Fibroblast of the aortic adventitia (primary cell): ENCODE measurements around the gene CHAD. TPM values are rescaled to one million over a fixed set of nuclear protein-coding genes. Genes with fewer than 3 reads are reported as not detected.

ENCODE experiments used
- DNase-seq: peaks from one replicate; pipeline ENCODE4 v3.0.0-alpha.2; 2010; ENCODE audit warnings: low read depth
- H3K4me3 ChIP-seq: 2 replicates; pipeline ENCODE4 v1.5.1; 2011; ENCODE audit warnings: low read depth, mild to moderate bottlenecking, control low read depth, low read length, moderate library complexity
- total RNA-seq: library from RNA; depleted of rRNA; stranded (reverse); fragments of >200 nt; gene quantifications from 2 replicates; pipeline ENCODE4 v1.2.3, GENCODE V29; 2012; ENCODE audit warnings: low replicate concordance
- TF ChIP-seq, protein P1 (sequence below): IDR thresholded peaks from 2 replicates; pipeline ENCODE4 v1.5.1; 2011; ENCODE audit warnings: mild to moderate bottlenecking, low read length, control low read depth, inconsistent platforms; ENCODE audit not compliant: insufficient read depth

CHAD gene
- total RNA-seq, 1 donor: not detected

- no peak overlapping the region for H3K4me3 ChIP-seq
- TF ChIP-seq, protein P1, sequence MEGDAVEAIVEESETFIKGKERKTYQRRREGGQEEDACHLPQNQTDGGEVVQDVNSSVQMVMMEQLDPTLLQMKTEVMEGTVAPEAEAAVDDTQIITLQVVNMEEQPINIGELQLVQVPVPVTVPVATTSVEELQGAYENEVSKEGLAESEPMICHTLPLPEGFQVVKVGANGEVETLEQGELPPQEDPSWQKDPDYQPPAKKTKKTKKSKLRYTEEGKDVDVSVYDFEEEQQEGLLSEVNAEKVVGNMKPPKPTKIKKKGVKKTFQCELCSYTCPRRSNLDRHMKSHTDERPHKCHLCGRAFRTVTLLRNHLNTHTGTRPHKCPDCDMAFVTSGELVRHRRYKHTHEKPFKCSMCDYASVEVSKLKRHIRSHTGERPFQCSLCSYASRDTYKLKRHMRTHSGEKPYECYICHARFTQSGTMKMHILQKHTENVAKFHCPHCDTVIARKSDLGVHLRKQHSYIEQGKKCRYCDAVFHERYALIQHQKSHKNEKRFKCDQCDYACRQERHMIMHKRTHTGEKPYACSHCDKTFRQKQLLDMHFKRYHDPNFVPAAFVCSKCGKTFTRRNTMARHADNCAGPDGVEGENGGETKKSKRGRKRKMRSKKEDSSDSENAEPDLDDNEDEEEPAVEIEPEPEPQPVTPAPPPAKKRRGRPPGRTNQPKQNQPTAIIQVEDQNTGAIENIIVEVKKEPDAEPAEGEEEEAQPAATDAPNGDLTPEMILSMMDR: no peak
- DNase-seq: no peak
These were observed 9.7 kb downstream of the CHAD start for GRCh38 chr17:50458701-50459676.

GRCh38 chr17:50458270-50458669, 10.4 kb downstream of the CHAD start:
- no peak for DNase-seq
- no peak overlapping the region for H3K4me3 ChIP-seq
- TF ChIP-seq, protein P1: no peak

DNA sequence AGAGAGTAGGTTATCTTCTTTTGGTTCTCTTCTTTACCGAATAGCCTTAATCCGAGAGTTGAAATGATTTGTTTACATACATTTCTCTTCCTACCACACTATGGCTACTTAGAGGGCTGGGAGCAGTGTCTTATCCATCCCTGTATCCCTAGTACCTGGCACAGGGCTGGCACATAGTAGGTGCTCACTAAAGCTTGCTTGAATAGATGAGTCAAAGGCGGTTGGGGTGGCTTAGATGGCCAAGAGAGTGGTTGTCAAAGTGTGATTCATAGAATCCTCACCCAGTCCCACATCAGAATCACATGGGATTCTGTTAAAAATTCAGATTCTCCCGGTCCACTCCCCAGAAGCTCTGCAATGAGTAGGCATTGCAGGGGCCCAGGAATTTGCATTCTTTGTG, 11.1 kb downstream of the CHAD start:
- TF ChIP-seq, protein P1: no peak
- H3K4me3 ChIP-seq: no peak overlapping the region
- DNase-seq: no peak

DNA sequence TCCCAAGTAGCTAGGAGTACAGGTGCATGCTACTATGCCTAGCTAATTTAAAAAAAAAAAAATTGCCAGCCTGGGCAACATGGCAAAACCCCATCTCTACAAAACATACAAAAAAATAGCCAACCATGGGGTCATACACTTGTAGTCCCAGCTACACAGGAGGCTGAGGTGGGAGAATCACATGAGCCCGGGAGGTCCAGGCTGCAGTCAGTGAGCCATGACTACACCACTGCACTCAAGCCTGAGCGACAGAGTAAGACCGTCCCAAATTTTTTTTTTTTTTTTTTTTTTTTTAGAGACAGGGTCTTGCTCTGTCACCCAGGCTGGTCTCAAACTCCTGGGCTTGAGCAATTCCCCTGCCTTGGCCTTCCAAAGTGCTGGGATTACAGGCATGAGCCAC, 14.8 kb downstream of the CHAD start:
- TF ChIP-seq, protein P1: no peak
- DNase-seq: no peak
- no peak overlapping the region for H3K4me3 ChIP-seq

DNA sequence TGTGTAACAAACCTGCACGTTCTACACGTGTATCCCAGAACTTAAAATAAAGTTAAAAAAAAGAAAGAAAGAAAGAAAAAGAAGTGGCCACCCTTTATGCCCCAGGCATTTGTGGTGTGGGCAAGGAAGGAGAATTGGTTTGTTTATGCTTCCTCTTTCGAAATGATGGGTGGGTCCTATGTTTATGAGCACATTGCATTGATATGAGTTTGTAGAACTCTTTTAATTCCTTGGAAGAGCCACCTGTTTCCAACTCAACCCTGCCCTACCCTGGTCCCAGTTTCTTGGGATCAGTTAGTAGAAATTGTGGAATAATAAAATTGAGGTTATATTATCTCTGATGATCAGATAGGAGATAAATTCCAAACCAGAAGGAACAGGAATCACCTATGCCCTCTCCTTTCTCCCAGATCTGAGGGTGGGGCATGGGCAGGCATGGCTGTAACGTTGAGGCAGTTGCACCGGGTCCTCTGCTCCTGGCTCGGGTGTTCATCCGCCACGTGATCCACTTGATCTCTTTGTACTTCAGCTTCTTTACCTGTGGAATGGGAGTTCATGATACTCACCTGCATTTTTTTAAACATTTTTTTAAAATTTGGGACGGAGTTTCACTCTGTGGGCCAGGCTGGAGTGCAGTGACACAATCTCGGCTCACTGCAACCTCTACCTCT, 15.9 kb downstream of the CHAD start:
- TF ChIP-seq, protein P1: no peak
- DNase-seq: peak; percentile 10
- no peak overlapping the region for H3K4me3 ChIP-seq

DNA sequence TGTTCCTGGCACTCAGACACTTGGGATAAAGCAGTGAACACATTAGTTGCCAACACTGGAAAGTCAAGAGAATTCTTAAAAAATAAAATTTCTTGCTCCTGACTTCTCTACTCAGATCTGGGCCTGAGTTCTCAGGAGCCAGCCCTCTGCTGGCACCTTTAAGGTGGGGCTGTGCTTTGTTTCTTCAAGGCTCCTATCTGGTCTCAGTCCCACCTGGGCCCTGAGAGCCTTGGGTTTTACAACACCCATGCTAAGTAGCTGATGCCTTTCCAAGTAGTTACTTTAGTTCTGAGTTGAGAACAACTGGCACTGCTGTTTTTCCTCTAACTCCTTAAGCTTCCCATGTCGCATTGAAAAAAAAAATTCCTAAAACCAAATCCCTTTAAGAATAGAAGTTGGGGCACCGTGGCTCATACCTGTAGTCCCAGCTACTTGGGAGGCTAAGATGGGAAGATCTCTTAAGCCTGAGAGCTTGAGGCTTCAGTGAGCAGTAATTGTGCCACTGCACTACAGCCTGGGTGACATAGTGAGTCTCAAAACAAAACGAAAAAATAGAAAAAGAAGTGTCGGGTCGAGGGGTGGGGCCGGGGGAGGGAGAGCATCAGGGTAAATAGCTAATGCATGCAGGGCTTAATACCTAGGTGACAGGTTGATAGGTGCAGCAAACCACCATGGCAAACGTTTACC, 16.6 kb downstream of the CHAD start:
- no peak for DNase-seq
- TF ChIP-seq, protein P1: no peak
- H3K4me3 ChIP-seq: no peak overlapping the region
